ENCODE measurements around the gene INSYN2A.

DNA sequence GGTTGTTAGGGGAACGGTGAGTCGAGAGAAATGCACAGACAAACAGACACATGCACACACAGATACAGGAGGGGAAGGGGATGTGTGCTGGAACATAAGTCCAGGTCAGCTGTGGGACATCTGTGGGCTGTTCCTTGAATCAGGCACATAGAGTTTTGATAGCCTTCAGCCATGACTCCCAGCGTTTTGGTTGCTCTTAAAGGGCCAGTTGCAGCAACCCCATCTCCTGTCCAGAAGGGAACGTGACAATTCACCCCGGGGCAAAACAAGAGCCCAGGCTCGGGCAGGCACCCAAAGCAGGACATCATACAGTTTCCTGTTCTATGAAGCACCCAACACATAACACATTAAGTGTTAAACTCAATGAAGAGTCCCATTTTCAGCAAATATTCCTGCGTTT lies 9.6 kb downstream of the INSYN2A start:
- TF ChIP-seq, protein P1, sequence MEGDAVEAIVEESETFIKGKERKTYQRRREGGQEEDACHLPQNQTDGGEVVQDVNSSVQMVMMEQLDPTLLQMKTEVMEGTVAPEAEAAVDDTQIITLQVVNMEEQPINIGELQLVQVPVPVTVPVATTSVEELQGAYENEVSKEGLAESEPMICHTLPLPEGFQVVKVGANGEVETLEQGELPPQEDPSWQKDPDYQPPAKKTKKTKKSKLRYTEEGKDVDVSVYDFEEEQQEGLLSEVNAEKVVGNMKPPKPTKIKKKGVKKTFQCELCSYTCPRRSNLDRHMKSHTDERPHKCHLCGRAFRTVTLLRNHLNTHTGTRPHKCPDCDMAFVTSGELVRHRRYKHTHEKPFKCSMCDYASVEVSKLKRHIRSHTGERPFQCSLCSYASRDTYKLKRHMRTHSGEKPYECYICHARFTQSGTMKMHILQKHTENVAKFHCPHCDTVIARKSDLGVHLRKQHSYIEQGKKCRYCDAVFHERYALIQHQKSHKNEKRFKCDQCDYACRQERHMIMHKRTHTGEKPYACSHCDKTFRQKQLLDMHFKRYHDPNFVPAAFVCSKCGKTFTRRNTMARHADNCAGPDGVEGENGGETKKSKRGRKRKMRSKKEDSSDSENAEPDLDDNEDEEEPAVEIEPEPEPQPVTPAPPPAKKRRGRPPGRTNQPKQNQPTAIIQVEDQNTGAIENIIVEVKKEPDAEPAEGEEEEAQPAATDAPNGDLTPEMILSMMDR (IDR thresholded peaks at IDR 0.05), result no peak
- TF ChIP-seq POLR2AphosphoS5 (IDR thresholded peaks at IDR 0.05) (no peak), POLR2A (IDR thresholded peaks at IDR 0.05) (no peak)
